Hematopoietic multipotent progenitor cell treated with erythropoietin and hydrocortisone succinate and interleukin-3 and kit ligand, for 15 days (in vitro differentiated cells): ENCODE results near the gene LRP2.

Experiments used
- DNase-seq: peaks from one replicate; pipeline ENCODE4 v3.0.0-alpha.2; 2015; ENCODE audit warnings: low spot score

LRP2 gene

DNA sequence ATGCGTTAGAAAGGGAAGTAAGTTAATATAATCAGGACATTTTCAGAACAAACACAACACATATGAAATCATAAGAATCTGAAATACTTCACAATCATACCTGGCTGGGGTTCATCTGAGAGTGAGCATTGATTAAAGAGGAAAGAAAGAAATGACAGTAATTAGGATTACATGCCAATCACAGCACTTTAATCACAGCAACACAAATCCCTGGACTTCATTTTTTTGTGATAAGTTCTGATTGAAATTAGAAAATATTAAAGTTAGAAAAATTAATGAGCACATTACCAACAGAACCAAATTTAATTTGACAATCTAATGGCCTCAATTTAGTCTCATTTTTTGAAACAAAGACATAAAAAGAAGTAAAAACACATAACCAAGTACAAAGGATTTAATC, 121.9 kb downstream of the LRP2 start:
- no peak for DNase-seq

DNA sequence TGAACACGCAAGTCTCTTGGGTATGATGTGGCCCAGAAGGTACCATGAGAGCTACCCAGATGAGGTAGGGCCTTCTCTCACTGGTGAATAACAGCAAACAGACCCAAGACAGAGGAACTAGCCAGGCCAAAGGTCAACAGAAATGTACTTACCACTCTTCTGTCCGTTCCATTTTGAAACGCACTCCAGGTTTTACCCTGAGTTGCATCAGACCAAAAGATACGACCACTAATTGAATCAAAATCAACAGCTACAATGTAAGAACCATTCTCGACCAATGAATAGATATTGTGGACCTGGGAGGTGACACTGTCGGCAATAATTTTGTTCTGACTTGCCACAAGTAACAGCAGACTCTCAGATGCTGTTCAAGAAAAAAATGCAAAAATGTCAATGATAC, 124.4 kb downstream of the LRP2 start:
- no peak for DNase-seq

DNA sequence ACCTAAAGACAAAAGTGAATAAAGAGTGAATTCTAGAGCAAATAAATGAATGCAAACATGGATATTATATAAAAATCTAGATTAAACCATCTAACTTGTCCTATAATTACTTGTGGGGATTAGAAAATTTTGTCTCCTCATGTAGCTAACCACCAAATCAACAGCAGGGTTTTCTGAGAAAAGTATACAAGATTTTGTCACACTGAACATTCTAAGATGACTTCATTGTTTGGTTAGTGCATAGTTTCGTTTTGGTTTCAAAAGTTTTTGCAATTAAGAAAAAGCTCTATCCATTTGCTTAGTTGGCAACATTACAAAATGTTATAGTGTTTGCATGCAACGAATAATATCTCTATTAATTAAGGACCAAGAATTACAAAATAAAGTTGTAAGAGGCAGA, 125.0 kb downstream of the LRP2 start:
- no peak for DNase-seq

DNA sequence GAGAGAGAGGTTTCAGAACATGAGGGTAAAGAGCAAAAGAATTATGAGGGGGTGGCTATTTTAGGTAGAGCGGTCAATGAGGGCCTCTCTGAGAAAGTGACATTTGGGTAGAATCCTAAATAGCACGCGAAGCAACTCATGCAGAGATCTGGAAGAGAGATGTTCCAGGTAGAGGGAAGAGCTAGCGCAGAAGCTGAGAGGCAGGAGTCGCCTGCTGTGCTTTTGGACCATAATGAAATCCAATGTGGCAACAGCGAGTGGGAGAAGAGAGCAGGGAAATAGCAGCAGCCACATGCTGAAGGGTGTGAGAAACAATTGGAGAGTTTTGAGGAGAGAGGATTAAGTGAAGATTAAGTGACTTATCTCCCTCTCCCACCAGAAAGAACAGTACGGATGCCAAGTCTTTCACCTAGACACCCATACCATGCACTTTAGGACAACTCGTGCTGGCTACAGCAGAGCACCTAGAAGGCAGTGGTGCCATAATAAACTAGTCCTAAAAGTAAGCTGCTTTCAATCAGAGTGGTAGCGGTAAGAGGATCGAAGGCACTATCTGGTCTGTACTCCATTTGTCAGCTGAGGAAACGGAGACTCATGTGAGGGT, 129.7 kb downstream of the LRP2 start:
- no peak for DNase-seq

DNA sequence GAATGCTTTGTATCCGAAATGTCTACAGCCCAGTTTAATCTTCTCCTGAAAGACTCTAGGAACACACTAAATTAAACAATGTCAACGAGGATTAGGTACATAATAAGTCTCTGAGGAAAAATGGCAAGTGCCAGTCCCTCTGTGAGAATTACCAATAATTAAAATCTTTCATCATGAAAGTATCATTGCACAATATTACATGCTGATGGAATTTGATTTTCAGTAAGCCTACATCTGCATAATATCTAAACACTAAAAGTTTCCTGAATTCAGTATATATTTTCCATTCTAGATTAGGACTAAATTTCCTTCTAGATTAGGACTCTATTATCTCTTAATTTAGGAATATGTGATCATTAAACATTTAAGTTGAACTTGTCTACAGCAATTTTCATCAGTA, 132.1 kb downstream of the LRP2 start:
- DNase-seq = no peak

DNA sequence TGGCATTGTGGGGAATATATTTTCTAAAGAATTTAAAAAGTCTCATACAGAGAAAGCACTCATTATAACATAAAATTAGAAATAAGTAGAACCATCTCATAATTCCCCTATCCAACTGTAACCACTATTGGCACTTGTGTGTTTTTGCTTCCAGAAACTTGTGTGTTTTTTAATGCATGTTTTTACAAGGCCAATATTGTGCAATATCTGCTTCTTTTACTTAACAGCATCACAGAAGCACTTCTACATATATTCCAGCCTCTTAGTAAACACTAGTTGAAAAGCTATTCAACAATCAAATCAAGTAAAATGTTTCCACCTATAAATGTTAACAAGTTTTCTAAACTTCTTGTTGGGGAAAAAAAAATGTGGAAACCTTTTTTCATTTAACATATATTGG, 132.7 kb downstream of the LRP2 start:
- DNase-seq = no peak

DNA sequence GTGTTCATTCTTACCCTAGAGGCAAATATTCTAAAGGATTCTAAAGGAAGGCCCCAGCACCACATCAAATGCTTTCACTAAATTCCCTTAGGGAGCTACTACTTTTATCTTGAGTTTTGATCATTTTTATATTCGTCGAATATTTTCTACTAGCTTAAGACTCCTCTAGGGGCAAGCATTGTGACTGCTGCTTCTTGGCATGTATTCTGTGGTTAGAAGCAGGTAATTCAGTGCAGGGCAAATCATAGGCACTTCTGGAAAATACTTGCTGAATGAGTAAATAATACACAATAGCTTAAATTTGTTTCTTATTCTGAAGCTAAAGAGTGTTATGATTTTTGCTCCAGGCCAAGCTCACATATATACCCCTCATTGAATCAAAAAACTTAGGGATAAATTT, 136.4 kb downstream of the LRP2 start:
- no peak for DNase-seq

DNA sequence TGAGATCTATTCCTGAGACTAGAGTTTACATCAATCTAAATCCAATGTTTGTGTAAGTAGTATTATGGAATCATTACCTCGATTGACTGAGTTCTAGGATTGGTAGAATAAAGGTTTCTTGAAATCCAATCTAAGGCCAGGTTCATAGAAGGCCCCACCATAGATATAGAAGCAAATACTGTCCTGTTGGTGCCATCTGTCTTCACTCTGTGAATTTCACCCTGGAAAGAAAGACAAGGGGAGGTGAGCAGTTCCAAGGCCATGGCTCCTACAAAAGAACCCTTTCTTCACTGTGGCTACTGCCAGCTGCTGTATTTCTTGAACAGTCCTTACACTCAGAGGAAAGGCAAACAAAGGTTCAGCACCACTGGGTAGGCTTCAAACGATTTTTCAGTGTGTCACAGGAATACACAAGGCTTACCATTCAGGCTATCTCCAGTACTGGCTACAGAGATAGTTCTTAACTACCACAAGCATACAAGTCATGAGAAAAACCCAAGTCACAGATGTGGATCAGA, 137.0 kb downstream of the LRP2 start:
- no peak for DNase-seq

DNA sequence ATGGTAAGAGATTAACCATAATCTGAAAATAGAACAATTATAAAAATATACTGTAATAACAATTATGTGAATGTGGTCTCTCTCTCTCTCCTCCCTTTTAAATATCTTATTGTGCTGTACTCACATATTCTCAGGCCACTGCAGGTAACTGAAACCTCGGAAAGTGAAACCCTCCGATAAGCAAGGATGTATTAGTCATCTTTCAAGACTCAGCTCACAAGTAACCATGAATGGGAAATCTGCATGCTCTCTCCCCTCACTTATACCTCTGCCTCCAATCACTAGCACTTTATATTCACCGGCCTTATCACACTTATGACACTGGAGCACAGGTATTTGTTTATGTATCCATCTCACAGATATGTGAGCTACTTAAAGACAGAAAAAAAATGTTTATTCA, 139.7 kb downstream of the LRP2 start:
- DNase-seq = no peak

DNA sequence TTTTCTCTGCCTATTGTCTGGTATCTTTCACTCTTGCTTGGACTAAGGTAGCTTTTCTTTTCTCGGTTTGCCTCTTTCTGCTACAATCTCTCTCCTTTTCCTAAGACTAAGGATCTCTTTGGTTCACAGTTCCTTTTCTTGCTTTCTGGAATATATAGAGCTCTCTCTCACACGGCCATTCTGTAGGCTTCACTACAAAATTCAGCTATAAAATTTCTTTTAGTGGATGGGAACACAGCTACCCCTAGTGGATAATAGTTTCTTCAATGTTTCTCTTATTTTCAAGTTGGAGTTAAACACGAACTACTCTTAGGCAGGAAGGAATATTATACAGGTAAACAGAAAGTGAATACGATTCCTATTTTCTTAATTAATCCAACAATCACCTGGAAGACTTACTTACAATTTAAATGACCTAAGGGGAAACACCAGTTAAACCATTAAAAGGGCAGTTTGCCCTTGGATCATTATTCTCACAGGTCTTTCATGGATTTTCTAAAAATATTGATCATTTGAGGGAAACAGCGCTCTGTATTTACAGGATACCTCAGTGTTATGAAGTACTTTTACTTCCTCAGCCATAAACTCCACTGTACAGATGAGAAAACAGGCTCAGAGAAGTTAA, 140.5 kb downstream of the LRP2 start:
- no peak for DNase-seq

DNA sequence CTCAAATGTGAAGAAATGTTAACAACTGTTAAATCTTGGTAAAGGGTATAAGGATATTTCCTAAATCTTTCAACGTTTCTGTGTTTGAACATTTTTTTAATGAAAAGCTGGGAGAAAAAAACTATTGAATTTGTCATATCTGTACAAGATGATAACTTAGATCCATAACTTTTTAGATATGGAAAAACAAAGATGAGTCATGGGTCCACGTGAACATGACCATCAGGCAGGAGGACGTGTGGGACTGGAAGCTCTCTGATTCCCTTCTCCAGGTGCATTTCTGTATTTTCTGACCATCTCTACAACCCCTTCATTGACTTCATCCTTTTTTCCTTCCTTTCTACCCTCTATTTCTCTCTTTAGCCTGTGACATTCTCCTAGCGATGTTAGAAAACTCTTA, 151.4 kb downstream of the LRP2 start:
- no peak for DNase-seq

DNA sequence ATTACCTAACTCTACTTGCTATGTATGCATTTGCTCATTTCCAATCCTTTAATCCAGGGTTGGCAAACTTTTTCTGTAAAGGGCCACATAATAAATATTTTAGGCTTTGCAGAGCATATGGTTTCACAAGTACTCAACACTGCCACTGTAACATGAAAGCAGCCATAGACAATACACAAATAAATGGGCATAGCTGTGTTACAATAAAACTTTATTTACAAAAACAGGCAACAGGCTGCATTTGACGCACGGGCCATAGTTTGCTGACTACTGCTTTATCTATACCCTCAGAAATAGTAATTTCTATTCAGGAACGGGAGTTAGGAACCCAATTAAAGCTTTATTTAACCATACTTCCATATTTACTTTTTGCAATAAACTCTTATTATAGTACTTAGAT, 154.3 kb downstream of the LRP2 start:
- no peak for DNase-seq

DNA sequence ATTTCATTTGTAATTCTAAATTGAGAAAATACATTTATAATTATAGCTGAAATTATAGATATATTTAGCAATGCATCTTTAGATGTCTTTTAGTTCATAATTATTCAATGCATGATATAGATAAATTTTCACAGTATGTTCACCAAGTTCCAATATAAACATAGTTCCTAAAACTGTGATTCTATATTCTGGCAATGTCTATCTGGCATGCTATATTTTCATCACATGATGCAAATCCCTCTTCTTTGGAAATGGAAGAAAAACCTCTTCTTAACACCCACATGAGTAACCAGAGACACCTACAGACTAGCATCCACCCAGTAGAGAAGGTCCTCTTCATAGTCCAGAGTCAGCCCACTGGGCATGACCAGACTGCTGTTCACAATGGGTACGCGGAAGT, 157.2 kb downstream of the LRP2 start:
- DNase-seq = no peak

DNA sequence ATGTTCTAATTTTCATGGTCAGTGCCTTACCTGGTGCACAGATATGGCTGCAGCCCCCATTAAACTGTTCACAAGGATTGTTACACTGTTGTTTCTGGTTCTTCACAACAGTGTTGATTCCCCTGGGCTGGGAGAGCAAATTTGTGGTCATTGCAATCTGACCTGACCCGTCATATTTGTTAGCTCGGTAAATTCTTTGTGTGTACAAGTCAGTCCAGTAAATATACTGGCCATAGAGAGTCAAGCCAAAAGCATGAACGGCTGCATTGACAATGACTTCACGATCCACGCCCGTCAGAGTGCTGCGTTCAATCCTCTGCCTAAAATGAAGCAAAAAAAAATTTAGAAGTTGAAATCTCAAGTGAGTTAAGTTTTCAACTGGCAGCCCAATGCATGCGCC, 158.4 kb downstream of the LRP2 start:
- no peak for DNase-seq

DNA sequence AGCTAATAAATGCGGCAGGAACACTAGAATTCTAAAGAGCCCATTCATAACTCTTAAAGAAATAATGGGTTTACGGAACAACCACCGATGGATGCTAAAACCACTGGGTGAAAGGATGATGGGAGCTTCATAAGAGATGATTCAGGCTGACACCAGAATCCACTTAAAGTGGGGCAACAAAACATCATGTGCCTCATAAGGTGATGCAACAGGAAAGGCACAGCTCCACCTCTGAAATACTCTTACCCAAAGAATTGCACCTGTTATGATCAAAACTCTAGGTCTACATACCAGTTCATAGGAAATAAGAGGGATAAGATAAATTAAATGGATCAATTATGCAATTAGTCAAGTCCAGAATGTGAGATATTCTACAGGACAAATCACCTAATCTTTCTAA, 161.6 kb downstream of the LRP2 start:
- no peak for DNase-seq

DNA sequence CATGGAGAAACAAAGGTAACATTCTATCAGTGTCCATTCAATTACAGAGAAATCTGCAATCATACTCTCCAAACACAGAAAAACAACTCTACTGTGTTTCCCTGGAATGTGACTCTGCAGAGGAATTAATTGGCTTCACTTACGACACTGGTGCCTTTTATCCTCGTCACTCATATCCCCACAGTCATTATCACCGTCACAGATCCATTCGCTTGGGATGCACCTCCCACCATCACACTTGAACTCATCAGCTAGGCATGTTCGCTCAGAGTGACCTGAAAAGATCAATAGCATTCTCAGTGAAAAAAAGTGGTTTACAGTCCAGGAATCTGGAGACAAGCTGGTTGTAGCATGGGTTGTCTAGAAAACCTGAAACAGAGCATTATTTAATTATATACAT, 168.7 kb downstream of the LRP2 start:
- DNase-seq = no peak

DNA sequence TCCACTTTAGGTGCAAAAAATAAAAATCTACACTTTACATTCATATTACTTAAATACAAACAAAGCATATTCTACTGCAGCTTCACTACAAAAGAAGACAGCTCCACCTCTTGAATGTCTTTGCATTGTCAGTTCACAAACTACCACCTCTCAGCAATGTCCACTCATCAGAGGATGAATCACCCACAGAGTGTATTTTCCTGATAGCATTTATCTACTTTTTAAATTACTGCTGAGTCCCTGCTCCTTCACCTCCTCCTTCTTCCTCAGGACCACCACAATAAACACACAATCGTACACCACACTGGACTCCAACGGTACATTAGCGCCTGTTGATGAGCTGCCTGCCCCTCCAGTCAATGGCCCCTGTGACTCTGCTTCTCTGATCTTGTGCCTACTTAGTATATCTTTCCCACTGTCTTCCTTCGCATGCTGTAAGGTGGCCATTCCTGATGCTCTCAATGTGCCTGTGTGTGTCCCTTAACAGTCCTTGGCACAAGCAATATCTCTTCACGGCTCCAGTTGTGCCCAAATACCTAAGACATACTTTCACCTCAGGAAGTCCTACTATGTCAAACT, 172.0 kb downstream of the LRP2 start:
- DNase-seq = no peak

DNA sequence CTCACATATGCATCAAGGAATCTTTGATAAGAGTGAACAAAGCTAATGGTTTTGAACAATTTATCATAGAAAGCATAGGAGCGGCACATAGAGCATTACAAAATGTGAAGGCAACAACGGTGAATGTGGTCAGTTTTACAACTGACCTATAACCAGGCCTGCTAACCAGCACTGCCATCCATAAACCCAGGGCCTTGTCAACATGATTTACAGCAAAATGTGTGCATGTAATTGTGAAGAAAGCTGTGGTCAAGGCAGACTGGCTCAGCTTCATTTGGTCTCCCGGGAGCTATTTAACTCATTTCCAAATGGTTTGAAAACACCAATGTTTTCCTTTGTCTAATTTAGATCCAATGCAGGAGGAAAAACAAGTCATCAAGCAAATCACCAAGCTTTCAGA, 173.2 kb downstream of the LRP2 start:
- DNase-seq = no peak

DNA sequence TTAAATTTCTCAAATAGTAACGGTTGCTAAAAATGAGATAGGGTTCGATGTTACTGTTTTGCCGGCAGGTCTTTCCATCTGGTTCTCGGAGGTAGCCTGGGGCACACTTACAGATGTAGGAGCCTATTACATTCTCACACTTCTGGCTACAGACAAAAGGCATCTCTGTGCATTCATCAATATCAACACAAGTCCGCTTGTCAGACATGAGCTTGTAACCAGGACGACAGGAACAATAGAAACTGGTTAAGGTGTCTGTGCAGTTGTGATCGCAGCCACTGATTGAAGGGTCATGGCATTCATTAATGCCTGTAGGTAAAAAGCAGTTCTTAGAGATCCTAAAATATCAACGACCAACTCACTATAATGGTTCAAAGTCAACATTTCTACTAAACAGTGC, 176.6 kb downstream of the LRP2 start:
- no peak for DNase-seq

DNA sequence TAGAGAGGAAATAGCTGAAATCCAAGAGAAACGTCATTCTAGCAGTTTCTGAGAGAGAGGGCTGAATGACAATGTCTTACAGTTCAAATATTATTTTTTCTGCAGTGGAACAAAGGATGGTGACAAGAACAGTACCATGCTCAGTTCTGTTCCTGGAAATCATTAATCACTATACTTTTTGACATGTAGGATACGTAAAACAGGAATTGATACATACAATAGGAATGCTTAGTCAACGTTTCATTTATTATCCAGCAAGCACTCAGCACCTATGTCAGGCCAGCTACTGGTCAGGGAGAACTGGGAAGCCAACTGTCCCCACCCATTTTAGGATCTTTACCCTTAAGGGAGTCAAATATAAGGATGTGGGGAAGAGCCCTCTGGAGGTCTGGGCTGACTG, 178.3 kb downstream of the LRP2 start:
- no peak for DNase-seq

DNA sequence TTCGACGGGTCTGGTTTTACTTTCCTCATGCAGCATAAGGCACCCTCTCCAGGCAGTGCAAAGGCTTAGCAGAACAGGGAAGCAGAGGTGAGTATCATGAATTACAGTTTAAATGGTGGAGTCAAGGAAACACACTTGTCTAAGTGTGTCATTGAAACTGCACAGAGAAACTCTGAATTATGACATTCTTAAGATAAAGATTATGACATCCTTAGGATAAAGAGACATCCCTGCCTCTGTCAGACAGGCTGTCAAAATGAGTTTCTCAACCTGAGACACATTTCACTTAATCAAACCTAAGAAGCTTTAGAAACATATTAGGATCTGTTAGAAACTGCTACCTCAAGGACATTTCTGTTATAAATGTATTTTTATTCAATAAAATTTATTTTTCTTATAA, 179.8 kb downstream of the LRP2 start:
- no peak for DNase-seq

DNA sequence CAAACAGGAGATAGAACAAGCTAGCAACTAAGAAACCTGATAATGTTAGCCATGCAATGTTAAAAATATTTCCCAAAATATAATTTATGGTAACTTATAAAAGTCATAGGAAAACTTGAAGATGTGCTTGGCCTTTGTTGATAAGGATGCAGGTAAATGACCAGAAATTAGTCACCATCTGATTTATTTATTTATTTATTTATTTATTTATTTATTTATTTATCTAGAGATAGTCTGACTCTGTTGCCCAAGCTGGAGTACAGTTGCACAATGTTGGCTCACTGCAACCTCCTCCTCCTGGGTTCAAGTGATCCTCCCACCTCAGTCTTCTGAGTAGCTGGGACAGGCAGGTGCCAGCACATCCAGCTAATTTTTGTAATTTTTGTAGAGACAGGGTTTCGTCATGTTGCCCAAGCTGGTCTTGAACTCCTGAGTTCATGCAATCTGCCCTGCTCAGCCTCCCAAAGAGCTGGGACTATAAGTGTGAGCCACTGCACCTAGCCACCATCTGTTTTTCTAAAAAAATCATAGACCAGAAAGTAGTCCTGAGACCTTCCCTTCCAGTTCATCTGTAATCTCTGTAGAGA, 183.4 kb downstream of the LRP2 start:
- no peak for DNase-seq

DNA sequence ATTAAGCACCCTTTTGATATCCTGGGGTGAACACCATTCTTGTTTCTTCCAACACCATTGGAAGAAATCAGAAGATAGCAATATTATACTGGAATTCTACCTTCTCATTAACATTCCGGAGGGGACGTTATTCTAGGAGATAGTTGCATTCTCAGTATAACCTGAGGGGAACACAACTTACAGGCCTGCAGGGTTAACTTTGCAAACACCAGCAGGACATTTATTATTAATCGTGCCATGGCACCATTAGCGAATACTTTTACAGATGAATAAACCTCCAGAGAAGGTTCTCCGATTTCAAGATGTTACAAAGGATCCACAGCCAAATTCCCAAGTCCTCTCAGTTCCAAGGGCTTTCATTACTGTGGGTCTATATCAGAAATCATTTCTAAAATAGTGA, 184.0 kb downstream of the LRP2 start:
- DNase-seq = no peak

DNA sequence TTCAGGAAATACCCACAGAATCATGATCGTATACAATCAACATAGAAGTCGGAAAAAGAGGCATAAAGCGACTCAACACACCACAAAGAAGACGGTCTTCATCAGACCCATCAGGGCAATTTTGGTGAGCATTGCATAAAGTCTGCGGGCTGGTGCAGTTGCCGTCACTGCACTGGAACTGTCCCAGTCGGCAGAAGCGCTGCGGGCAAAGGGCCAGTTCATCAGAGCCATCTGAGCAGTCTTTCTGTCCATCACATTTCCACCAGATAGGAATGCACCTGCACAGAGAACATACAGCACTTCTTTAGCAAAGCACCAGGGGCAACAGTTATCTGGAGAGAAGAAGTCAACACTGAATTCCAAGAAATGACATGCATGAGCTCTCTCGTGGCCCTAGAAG, 187.2 kb downstream of the LRP2 start:
- DNase-seq = no peak
